Measurements from ENCODE around the gene DLK2.
"Not testable (repeated sequence)": the region's sequence is repeated elsewhere in the genome, so short reads cannot be mapped to it uniquely, and the experiment has no call there.

The DLK2 gene

DNA sequence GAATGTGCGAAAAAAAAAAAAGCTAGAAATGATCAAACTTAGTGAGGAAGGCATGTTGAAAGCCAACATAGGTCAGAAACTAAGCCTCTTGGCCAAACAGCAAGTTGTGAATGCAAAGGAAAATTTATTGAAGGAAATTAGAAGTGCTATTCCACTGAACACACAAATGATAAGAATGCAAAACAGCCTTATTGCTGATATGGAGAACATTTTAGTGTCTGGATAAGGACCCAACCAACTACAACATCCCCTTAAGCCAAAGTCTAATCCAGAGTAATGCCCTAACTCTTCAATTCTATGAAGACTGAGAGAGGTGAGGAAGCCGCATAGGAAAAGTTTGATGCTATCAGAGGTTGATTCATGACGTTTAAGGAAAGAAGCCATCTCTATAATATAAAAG is 33.5 kb downstream of the DLK2 start:
- no peak for DNase-seq

DNA sequence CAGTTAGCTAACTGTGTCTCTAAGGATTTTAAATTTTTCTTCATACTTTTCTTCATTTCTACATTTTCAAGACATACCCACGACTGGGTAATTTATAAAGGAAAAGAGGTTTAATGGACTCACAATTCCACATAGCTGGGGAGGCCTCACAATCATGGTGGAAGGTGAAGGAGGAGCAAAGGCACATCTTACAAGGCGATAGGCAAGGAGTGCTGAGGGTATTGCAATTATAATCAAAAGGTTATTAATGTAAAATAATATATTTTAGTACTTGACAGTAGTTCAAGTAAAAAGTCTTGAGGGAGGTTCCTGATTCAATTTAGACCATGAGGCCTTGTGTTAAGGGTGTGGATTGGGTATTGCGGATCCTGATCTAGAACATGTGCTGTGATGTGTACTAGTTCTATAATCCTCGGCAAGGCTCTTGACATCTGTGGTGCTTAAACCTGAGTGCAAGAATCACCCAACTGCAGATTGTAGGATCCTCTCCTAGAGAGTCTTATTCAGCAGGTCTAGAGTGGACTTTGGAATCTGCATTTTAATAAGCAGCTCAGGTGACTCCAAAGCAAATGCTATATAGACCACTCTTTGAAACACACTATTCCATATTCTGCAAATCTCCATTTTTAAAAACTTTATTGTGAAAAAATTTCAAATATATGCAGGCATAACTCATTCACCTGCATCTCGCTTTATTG is 35.2 kb downstream of the DLK2 start:
- no peak for DNase-seq

DNA sequence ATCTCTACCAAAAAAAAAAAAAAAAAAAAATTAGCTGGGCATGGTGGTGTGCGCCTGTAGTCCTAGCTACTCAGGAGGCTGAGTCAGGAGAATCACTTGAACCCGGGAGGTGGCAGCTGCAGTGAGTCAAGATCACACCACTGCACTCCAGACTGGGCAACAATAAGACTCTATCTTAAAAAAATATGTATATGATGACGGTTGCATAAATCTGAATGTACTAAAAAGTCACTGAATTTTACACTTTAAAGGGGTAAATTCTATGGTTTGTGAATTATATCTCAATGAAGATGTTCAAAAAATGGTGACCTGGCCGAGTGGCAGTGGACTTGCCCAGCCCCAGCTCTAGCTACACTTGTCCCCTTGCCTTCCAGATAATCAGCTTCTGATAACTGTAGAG is 38.4 kb downstream of the DLK2 start:
- DNase-seq: no peak

DNA sequence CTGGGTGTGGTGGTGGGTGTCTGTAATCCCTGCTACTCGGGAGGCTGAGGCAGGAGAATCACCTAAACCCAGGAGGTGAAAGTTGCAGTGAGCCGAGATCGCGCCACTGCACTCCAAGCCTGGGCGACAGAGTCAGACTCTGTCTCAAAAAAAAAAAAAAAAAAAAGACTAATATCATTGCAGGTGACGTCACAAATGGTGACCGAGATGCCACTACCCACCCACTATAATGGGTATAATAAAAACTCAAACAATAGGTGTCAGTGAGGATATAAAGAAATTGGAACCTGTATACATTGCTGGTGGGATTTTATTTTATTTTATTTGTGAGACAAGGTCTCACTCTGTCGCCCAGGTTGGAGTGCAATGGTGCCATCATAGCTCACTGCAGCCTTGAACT is 40.1 kb downstream of the DLK2 start:
- not testable (repeated sequence) for DNase-seq

DNA sequence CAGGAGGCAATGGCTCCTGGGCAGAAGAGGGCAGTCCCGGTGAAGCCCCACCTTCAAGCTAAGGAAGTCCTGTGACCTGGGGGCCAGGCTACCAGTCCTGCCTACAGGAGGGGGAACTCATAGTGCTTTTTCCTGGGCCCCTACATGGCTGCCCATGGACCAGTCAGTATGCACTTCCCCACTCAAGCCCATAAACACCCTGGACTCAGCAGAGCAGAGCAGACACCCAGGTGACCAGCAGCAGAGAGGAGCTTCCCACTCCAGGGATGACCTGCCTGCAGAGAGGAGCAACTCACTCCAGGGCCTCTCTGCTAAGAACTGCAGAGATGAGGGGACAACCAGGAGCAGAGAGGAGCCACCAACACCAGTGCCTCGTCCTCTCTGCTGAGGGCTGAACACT is 42.3 kb downstream of the DLK2 start:
- no peak for DNase-seq

DNA sequence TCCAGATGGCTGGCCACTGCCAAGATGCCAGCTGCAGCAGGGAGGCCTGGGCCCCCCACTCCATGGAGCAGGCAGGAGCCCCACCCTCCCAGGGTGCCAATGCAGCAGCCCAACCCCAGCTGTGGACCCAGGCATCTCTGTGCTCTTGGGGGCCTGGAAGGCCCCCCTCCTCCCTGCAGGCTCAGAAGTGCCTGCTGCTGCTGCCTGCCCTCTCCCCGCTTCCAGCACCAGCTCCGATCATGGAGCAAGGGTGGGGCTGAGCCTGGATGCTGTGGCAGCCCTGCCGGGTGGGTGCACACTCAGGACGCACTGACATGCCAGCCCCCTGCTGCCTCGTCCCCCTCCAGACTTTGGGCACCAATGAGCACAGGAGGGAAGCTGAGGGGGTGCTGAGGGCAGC is 42.8 kb downstream of the DLK2 start:
- no peak for DNase-seq

DNA sequence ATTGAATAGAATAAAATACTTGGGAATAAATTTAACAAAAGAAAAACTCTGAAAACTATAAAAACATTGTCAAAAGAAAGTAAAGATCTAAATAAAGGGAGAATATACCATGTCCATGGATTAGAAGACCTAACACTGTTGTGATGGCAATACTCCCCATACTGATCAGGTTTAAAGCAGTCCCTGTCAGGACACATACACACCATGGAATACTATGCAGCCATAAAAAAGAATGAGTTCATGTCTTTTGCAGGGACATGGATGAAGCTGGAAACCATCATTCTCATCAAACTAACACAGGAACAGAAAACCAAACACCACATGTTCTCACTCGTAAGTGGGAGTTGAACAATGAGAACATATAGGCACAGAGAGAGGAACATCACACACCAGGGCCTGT is 44.6 kb downstream of the DLK2 start:
- DNase-seq: not testable (repeated sequence)

DNA sequence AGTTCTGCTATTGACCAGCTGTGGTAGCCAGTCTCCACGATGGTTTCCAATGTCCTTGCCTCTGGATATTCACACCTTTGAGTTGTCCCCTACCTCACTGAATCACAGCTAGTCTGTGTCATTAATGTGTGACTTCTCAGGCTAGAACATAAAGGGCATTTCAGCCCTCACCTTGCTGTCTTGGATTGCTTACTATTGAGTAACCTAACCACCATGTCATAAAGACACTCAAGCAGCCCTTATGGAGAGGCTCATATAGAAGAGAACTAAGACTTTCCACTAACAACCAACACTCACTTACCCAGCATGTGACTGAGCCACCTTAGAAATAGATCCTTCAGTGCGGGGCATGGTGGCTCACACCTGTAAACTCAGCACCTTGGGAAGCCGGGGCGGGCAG is 47.1 kb downstream of the DLK2 start:
- DNase-seq: no peak

DNA sequence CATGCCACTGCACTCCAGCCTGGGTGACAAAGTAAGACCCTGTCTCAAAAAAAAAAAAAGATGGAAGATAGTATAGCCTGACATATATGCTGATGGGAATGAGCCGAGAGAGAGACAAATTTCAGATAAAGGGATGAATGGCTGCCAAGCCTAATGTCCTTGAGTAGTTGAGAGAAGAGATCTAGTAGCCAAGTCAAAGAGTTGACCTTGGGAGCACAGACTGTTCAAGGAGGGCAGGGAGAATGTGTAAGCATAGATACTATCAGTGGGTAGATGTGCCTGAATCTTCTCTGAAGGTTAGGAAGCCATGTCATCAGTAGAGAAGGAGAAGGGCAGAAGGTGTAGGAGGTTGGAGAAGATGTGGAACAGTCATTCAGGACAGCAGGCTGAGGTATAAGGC is 48.1 kb downstream of the DLK2 start:
- DNase-seq: no peak

DNA sequence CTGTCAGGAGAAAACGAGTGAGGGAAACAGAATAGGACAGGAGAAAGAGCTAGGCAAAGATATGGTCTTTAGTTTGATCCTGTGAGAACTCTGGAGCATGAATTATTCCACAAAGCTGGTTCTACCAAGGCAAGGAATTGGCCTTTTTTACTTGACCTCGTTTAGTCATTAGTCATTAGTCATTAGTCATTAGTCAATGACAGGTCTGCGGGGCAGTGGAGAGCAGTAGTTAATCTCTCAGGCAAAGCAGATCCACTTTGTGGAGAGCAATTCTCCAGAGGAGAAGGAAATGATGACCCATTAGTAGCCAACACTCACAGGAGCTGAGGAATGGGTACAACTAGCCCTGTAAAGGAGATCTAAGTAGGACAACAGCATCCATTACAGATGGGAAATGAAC is 50.0 kb downstream of the DLK2 start:
- no peak for DNase-seq

DNA sequence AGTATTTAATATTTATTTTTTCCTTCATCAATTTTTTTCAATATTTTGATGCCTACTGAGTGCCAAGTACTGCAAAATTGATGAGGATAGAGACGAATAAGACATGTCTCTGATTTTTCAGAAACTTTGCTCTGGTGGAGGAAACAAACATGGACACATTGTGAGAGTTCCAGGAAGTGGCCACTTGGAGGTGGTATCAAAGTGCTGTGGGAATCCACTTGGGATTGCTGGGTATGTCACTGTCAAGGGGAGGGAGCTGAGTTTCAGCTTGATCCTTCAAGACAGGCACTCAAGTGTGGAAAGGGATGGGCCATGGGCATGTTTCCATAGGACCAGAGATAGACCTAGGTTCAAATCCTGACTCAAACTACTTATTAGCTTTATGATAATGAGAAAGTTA is 52.5 kb downstream of the DLK2 start:
- no peak for DNase-seq

DNA sequence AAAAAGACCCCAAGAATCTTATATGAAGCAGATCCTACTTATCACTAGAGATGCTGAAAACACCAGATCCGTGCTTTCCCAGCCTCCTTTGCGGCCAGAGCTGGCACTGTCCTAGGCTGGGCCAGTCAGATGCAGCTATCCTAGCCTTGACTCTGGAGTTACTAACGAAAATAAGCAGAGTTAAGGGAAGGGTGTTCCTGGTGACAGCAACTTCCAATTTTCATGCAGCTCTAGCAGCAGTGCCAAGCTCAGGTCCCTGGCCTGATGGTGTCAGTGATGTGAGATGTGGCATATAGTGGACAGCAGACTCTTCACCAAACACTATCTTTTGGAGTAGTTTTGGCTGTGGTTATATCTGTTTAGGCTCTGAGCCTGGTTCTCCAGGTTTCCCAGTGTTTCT is 53.6 kb downstream of the DLK2 start:
- DNase-seq: no peak

Measured in NCI-H510A (cell line).